Ishikawa (cell line): Measurements from ENCODE around the gene FSTL4.

ENCODE experiments used
- CEBPB ChIP-seq: IDR thresholded peaks from 2 replicates; pipeline ENCODE4 v1.6.1; 2012
- CREB1 ChIP-seq: IDR thresholded peaks from 2 replicates; pipeline ENCODE4 v1.6.1; 2012; ENCODE audit warnings: low read depth
- EGR1 ChIP-seq: IDR thresholded peaks from 2 replicates; pipeline ENCODE4 v1.6.1; 2012
- EP300 ChIP-seq: IDR thresholded peaks from 2 replicates; pipeline ENCODE4 v1.6.1; 2012; ENCODE audit warnings: borderline replicate concordance
- FOXM1 ChIP-seq: IDR thresholded peaks from 2 replicates; pipeline ENCODE4 v1.6.1; 2012; ENCODE audit warnings: low read depth, borderline replicate concordance
- NFIC ChIP-seq: IDR thresholded peaks from 2 replicates; pipeline ENCODE4 v1.6.1; 2012
- RAD21 ChIP-seq: IDR thresholded peaks from 2 replicates; pipeline ENCODE4 v1.6.1; 2012; ENCODE audit warnings: low read depth
- TAF1 ChIP-seq: IDR thresholded peaks from 2 replicates; pipeline ENCODE4 v1.6.1; 2012; ENCODE audit warnings: low read depth, mild to moderate bottlenecking
- TCF12 ChIP-seq: IDR thresholded peaks from 2 replicates; pipeline ENCODE4 v1.6.1; 2012; ENCODE audit warnings: low read depth
- TEAD4 ChIP-seq: IDR thresholded peaks from 2 replicates; pipeline ENCODE4 v1.6.1; 2012
- YY1 ChIP-seq: IDR thresholded peaks from 2 replicates; pipeline ENCODE4 v1.6.1; 2012; ENCODE audit warnings: low read depth
- ZBTB7A ChIP-seq: IDR thresholded peaks from 2 replicates; pipeline ENCODE4 v1.6.1; 2012; ENCODE audit warnings: low read depth
- TF ChIP-seq, protein P1 (sequence below): IDR thresholded peaks from 2 replicates; pipeline ENCODE4 v1.6.1; 2012
- TF ChIP-seq, protein P2 (sequence below): IDR thresholded peaks from 2 replicates; pipeline ENCODE4 v1.6.1; 2012; ENCODE audit warnings: low read depth, mild to moderate bottlenecking
- TF ChIP-seq, protein P3 (sequence below): IDR thresholded peaks from 2 replicates; pipeline ENCODE4 v1.6.1; 2012

Gene FSTL4

DNA sequence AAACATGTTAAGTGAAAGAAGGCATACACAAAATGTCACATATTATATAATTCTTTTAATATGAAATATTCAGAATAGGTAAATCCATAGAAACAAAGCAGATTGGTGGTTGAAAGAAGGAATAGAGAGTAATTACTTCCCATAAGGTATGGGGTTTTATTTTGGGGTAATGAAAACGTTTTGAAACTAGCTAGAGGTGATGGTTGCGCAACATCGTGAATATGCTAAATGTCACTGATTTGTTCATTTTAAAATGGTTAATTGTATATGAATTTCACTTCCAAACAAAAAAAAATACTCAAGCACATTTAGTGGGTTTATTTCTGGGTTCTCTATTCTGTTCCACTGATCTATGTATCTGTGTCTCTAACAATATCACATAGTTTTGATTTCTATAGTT lies 12.0 kb upstream of the FSTL4 start:
- TF ChIP-seq NFIC (no peak), ZBTB7A (no peak), CEBPB (peak; percentile 89), TAF1 (no peak)

DNA sequence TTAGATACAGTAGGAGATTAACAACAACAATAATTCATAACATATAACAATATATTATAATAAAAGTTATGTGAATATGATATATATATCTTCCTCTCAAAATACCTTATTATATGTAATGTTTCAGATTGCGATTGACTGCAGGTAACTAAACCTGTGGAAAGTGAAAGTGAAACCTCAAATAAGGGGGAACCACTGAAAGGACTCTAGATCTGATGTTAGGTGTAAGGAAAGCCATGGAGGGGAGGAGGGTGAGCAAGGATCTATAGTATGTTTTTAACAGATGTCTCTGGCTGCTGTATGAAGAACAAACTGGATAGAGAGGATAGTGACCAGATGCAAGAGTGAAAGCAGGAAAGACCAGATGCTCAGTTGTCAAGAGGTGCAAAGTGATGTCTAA lies 5.8 kb upstream of the FSTL4 start:
- TF ChIP-seq YY1, result no peak
- no peak for TF ChIP-seq ZBTB7A
- TF ChIP-seq TCF12, result no peak
- TF ChIP-seq EGR1, result no peak
- no peak for TF ChIP-seq CEBPB
- TF ChIP-seq, protein P1, sequence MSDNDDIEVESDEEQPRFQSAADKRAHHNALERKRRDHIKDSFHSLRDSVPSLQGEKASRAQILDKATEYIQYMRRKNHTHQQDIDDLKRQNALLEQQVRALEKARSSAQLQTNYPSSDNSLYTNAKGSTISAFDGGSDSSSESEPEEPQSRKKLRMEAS, result no peak
- no peak for TF ChIP-seq NFIC
- TF ChIP-seq, protein P2, sequence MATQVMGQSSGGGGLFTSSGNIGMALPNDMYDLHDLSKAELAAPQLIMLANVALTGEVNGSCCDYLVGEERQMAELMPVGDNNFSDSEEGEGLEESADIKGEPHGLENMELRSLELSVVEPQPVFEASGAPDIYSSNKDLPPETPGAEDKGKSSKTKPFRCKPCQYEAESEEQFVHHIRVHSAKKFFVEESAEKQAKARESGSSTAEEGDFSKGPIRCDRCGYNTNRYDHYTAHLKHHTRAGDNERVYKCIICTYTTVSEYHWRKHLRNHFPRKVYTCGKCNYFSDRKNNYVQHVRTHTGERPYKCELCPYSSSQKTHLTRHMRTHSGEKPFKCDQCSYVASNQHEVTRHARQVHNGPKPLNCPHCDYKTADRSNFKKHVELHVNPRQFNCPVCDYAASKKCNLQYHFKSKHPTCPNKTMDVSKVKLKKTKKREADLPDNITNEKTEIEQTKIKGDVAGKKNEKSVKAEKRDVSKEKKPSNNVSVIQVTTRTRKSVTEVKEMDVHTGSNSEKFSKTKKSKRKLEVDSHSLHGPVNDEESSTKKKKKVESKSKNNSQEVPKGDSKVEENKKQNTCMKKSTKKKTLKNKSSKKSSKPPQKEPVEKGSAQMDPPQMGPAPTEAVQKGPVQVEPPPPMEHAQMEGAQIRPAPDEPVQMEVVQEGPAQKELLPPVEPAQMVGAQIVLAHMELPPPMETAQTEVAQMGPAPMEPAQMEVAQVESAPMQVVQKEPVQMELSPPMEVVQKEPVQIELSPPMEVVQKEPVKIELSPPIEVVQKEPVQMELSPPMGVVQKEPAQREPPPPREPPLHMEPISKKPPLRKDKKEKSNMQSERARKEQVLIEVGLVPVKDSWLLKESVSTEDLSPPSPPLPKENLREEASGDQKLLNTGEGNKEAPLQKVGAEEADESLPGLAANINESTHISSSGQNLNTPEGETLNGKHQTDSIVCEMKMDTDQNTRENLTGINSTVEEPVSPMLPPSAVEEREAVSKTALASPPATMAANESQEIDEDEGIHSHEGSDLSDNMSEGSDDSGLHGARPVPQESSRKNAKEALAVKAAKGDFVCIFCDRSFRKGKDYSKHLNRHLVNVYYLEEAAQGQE, result no peak

DNA sequence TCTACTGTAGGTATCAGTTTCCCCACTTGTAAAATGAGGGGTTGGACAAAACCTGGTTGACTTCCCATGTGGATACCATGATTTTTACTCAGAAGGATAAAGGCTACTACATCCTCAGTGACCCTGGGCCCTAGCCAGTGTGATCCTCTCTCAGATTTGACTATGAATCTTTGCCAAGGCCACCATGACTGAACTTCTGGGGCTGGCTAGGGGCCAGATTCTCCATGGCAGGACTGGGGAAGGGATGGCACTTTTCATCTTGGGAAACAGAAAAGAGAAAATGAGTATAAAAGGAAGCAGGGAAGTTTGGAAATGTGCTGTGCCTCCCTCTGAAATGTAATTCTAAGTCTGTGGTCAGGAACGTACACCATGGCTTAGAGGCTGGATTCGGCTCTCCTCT lies 1.4 kb upstream of the FSTL4 start:
- no peak for TF ChIP-seq CEBPB
- no peak for TF ChIP-seq NFIC
- TF ChIP-seq YY1, result no peak
- TF ChIP-seq, protein P2, result no peak
- TF ChIP-seq, protein P1, result no peak
- no peak for TF ChIP-seq EP300
- TF ChIP-seq EGR1, result no peak
- no peak for TF ChIP-seq CREB1

DNA sequence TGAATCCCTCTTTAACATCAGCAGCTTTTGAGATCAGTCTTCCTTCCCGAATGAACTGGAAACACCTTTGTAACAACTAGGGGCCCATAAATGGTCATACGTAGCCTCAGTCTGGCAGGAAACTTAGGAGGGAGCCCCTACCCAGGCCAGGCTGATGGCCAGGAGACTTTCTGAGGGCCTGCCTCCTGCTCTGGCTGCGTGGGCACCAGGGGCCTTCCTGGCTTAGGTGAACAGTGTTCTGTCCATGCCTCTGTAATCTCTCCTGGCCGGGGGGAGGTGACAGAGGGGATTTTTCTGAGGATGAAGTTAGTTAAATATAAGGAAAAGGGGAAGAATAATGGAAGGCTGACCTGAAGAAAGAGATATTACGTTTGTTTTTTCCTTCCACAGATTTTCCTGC lies 843 bp upstream of the FSTL4 start:
- no peak for TF ChIP-seq TEAD4
- TF ChIP-seq, protein P2, result no peak
- TF ChIP-seq, protein P3, sequence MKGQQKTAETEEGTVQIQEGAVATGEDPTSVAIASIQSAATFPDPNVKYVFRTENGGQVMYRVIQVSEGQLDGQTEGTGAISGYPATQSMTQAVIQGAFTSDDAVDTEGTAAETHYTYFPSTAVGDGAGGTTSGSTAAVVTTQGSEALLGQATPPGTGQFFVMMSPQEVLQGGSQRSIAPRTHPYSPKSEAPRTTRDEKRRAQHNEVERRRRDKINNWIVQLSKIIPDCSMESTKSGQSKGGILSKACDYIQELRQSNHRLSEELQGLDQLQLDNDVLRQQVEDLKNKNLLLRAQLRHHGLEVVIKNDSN, result no peak
- TF ChIP-seq TAF1, result no peak
- TF ChIP-seq CEBPB, result no peak
- TF ChIP-seq TCF12, result no peak
- no peak for TF ChIP-seq FOXM1
- TF ChIP-seq NFIC, result no peak

DNA sequence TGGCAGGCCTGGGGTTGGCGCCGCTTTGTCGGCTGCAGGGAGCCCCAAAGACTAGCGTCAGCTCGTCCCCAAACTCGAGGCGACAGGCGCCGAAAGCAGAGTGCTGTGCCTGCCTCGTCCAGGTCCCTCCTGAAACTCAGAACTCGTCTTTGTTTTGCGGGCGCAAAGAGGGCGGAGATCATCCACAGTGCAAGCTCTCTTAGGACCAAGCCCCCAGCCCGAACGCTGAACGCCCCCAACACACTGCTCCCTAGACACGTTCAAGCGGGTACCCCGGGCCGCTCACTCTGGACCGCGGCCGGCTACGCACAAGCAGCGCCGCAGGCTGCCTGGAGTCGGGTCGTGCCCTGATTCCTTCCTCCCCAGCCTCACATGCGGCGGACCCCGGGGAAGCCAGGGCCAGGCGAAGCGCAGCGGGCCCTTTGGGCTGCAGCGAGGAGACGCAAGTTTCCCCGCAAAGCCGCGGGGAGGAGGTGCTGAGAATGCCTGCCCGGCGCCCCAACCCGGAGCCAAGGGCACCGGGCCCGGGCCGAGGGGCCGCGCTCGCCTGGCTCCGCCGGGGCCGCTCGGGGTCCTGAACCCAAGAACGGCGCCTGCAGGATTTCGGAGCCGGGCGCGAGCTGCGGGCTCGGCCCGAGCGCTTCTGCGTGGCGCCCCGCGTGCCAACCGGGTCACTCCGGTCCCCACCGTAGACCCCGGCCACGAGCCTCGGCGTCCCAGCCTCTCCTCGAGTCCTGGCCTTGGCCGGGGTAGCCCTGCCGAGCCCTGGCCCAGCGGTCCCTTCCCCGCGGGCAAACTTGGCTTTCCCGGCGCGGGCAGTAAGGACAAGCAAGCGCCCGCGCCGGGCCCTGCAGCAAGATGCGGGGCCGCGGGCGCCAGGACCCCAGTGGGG lies 738 bp downstream of the FSTL4 start:
- no peak for TF ChIP-seq TAF1
- TF ChIP-seq TCF12, result no peak
- TF ChIP-seq, protein P3, result no peak
- no peak for TF ChIP-seq EP300
- no peak for TF ChIP-seq ZBTB7A
- TF ChIP-seq TEAD4, result no peak
- no peak for TF ChIP-seq RAD21
- TF ChIP-seq CREB1, result no peak
- TF ChIP-seq, protein P2, result no peak
